ENCODE measurements around the gene RAX.

The RAX gene

GRCh38 chr18:59239642-59240041, 33.6 kb downstream of the RAX start:
- DNase-seq, result no peak

DNA sequence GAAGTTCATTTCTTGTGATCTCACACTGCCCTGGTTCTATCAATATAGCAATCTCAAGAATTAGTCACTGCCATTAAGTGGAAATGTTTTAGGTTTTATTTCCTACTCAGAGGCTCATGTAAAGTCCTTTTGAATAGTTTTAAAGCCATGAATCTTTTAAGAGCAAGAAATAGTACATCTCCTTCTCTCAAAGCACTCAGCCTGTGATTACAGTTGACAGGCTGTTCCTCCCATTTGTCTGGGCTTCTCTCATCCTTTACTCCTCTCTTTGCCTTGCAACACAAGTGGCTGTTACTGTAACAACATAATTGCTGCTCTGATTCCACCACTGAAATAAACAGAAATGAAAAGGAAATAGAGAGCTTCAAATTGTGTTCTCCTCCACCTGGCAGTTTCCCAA, 34.9 kb downstream of the RAX start:
- no peak for DNase-seq

- no peak for DNase-seq
Measured at GRCh38 chr18:59233017-59233410, 40.2 kb downstream of the RAX start.

- no peak for DNase-seq
Measured at GRCh38 chr18:59232309-59233016, 40.8 kb downstream of the RAX start.

GRCh38 chr18:59231877-59232276, 41.4 kb downstream of the RAX start:
- no peak for DNase-seq

- no peak for DNase-seq
Measured at GRCh38 chr18:59231114-59231513, 42.1 kb downstream of the RAX start.

- DNase-seq, result no peak
Measured at GRCh38 chr18:59229701-59230443, 43.4 kb downstream of the RAX start.

DNA sequence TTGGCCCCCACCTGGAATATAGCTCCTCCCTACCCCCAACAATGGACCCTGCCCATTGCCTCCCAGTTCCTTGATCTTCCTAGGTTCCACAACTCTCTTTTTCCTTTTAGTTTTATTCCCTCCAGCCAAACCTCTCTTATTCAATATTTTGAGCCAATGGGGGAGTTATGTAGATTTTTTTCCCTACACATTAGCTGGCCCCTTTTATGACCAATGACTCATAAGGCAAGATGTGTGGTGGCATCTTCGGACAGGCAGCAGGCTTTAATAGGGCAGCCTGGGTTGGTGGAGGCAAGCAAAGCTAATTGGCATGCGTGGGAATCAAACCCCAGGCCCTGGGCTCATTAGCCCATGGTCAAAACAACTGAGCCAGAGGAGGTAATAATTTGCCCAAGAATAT, 44.1 kb downstream of the RAX start:
- no peak for DNase-seq

DNA sequence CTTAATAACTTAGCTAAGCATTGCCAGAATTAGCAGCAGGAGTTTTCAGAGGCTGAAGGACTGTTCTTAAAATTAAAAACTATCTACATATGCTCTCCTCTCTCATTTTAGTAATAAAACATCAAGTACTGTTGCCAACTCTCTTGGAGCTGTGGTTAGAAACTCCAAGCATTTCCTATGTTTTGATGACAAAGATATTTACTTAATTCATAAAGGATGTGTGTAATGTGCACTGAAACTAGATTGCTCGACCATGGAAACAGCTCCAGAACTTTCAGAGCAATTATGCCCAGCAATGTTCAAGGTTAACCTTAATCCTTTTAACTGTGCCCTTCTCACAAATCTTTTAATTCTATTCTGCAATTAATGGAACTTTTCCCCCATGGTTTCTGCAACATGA, 44.9 kb downstream of the RAX start:
- DNase-seq, result no peak

GRCh38 chr18:59222341-59222740, 50.9 kb downstream of the RAX start:
- no peak for DNase-seq

GRCh38 chr18:59220784-59221765, 52.2 kb downstream of the RAX start:
- no peak for DNase-seq

- no peak for DNase-seq
Measured at GRCh38 chr18:59220164-59220783, 53.0 kb downstream of the RAX start.

DNA sequence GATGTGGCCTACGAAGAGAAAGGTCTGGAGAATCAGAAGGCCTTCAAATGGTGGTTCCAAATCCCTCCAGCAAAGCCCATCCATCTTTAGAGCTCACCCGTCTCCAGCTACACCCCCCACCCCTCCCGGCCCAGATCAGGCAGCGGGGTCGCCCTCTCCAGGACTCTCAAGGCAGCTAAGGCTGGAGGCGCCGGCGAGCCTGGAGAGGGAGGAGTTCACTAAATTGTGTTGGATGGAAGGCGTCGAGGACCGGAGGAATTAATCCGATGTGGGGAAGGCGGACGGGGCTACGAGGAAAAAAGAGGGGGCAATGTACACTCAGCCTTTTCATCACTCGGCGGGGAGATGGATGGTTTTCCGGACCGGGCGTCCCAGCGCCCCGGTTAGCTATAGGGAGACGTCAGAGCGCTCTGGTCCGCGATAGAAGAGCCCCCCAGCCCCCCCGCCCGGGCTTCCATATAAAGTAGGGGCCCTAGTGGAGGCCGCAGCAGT, 53.5 kb downstream of the RAX start, which contains the start of gene GRP:
Gene GRP, plus strand, starts transcription at position 487 of the 492 bp plus-strand sequence. CDS start 108 bp downstream, outside the sequence.
- DNase-seq, result no peak

- no peak for DNase-seq
Measured at GRCh38 chr18:59218018-59218417, 55.2 kb downstream of the RAX start.
